Measurements from ENCODE around the gene CNTLN.
"Not testable (repeated sequence)": the region's sequence is repeated elsewhere in the genome, so short reads cannot be mapped to it uniquely, and the experiment has no call there.

Gene CNTLN

GRCh38 chr9:17437813-17438212 lies 303.0 kb downstream of the CNTLN start:
- no peak overlapping the region for H3K4me3 ChIP-seq (ENCODE audit: low read depth, low read length)
- in situ Hi-C loops (cut with HindIII; ENCODE audit: low sequenced_read_pairs): no loop called here
- TF ChIP-seq CTCF (IDR thresholded peaks at IDR 0.05; ENCODE audit: low read depth, low read length, missing control alignments): no peak
- DNase-seq (ENCODE audit: low read depth): no peak

GRCh38 chr9:17445126-17445525 lies 310.3 kb downstream of the CNTLN start:
- H3K4me3 ChIP-seq (ENCODE audit: low read depth, low read length); DNase-seq (ENCODE audit: low read depth); in situ Hi-C loops (cut with HindIII; ENCODE audit: low sequenced_read_pairs): not testable (repeated sequence)

GRCh38 chr9:17453751-17454150 lies 318.9 kb downstream of the CNTLN start:
- DNase-seq (ENCODE audit: low read depth): no peak
- no peak overlapping the region for H3K4me3 ChIP-seq (ENCODE audit: low read depth, low read length)
- TF ChIP-seq CTCF (IDR thresholded peaks at IDR 0.05; ENCODE audit: low read depth, low read length, missing control alignments): no peak
- in situ Hi-C loops (cut with HindIII; ENCODE audit: low sequenced_read_pairs): no loop called here

GRCh38 chr9:17462869-17463464 lies 328.1 kb downstream of the CNTLN start:
- in situ Hi-C loops (cut with HindIII; ENCODE audit: low sequenced_read_pairs): no loop called here
- TF ChIP-seq CTCF (IDR thresholded peaks at IDR 0.05; ENCODE audit: low read depth, low read length, missing control alignments): peak; percentile 52
- H3K4me3 ChIP-seq (ENCODE audit: low read depth, low read length): no peak overlapping the region
- peak; percentile 56 for DNase-seq (ENCODE audit: low read depth)

- no peak for DNase-seq (ENCODE audit: low read depth)
- TF ChIP-seq CTCF (IDR thresholded peaks at IDR 0.05; ENCODE audit: low read depth, low read length, missing control alignments): no peak
Observed at GRCh38 chr9:17470036-17470813, 335.4 kb downstream of the CNTLN start.

GRCh38 chr9:17472126-17472525 lies 337.3 kb downstream of the CNTLN start:
- no peak for TF ChIP-seq CTCF (IDR thresholded peaks at IDR 0.05; ENCODE audit: low read depth, low read length, missing control alignments)
- H3K4me3 ChIP-seq (ENCODE audit: low read depth, low read length): no peak overlapping the region
- DNase-seq (ENCODE audit: low read depth): no peak
- in situ Hi-C loops (cut with HindIII; ENCODE audit: low sequenced_read_pairs): no loop called here

More at GRCh38 chr9:17470036-17470813, 335.4 kb downstream of the CNTLN start:
- in situ Hi-C loops (cut with HindIII; ENCODE audit: low sequenced_read_pairs): no loop called here
- no peak overlapping the region for H3K4me3 ChIP-seq (ENCODE audit: low read depth, low read length)

- in situ Hi-C loops (cut with HindIII; ENCODE audit: low sequenced_read_pairs): no loop called here
- no peak for DNase-seq (ENCODE audit: low read depth)
- TF ChIP-seq CTCF (IDR thresholded peaks at IDR 0.05; ENCODE audit: low read depth, low read length, missing control alignments): no peak
- H3K4me3 ChIP-seq (ENCODE audit: low read depth, low read length): no peak overlapping the region
Observed at GRCh38 chr9:17476401-17476800, 341.6 kb downstream of the CNTLN start.
